Right atrium auricular region (tissue), 2 donors: Measurements from ENCODE around the gene FBXW10. TPM values are rescaled to one million over a fixed set of nuclear protein-coding genes. Genes with fewer than 3 reads are reported as not detected.
"Not testable (repeated sequence)": the region's sequence is repeated elsewhere in the genome, so short reads cannot be mapped to it uniquely, and the experiment has no call there.

Source experiments
- DNase-seq: peaks from one replicate; pipeline ENCODE4 v3.0.0-alpha.2; 2019; ENCODE audit warnings: low spot score
- H3K27ac ChIP-seq, 2 donors: fragments of 200-600 bp; sonication (generic); 1 replicate in 1 of 2; 2 replicates in 1 of 2; pipeline ENCODE4 v1.5.1; 2016 to 2019
- H3K27me3 ChIP-seq, 2 donors: fragments of 200-600 bp; sonication (generic); one replicate each; pipeline versions ENCODE4 v1.5.1 to v1.6.0; 2017 to 2019
- H3K36me3 ChIP-seq: fragments of 200-600 bp; sonication (generic); one replicate; pipeline ENCODE4 v1.5.1; 2016
- H3K4me1 ChIP-seq, 2 donors: fragments of 200-600 bp; sonication (generic); one replicate each; pipeline versions ENCODE4 v1.5.1 to v1.6.0; 2017 to 2019
- H3K4me3 ChIP-seq, 2 donors: fragments of 200-600 bp; sonication (generic); 1 replicate in 1 of 2; 2 replicates in 1 of 2; pipeline ENCODE4 v1.5.1; 2017 to 2019; ENCODE audit warnings: mild to moderate bottlenecking in 1 of 2, moderate library complexity in 1 of 2
- H3K9me3 ChIP-seq, 2 donors: fragments of 200-600 bp; sonication (generic); one replicate each; pipeline ENCODE4 v1.5.1; 2019
- total RNA-seq, 2 donors: library from RNA; depleted of rRNA; stranded (reverse); fragments of >200 nt; gene quantifications; one replicate each; pipeline ENCODE4 v1.1.0, GENCODE V29; 2016
- TF ChIP-seq, protein P1 (sequence below), 2 donors: fragments of 200-600 bp; sonication (generic); IDR thresholded peaks; one replicate each; pipeline ENCODE4 v1.5.1; 2019; ENCODE audit warnings: antibody characterized with exemption in 2 of 2

The FBXW10 gene
- total RNA-seq, 2 donors from 2014 or later = not detected

DNA sequence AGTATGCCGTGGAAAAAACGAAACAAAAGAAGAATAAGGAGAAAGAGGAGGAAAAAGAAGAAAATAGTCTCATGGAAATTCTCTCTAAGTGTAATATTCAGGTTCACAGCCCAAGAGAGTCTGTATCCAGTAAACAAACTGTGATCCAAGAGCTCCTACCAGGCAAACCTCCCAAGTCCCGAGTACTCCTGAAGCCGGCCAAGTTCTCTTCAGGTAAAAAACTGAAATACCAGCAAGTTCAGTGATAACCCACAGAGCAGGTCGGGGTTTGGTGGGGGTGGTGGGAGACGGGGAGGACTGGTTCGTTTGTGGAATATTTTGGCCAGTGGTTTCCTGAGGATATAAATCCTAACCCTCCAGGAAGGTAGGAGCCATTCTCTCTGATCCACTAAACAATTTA lies 28.6 kb downstream of the FBXW10 start:
- no peaks in the 10 kb centered on the region for H3K36me3 ChIP-seq
- H3K27ac ChIP-seq = no peak overlapping the region
- DNase-seq = no peak
- TF ChIP-seq, protein P1, sequence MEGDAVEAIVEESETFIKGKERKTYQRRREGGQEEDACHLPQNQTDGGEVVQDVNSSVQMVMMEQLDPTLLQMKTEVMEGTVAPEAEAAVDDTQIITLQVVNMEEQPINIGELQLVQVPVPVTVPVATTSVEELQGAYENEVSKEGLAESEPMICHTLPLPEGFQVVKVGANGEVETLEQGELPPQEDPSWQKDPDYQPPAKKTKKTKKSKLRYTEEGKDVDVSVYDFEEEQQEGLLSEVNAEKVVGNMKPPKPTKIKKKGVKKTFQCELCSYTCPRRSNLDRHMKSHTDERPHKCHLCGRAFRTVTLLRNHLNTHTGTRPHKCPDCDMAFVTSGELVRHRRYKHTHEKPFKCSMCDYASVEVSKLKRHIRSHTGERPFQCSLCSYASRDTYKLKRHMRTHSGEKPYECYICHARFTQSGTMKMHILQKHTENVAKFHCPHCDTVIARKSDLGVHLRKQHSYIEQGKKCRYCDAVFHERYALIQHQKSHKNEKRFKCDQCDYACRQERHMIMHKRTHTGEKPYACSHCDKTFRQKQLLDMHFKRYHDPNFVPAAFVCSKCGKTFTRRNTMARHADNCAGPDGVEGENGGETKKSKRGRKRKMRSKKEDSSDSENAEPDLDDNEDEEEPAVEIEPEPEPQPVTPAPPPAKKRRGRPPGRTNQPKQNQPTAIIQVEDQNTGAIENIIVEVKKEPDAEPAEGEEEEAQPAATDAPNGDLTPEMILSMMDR (IDR thresholded peaks at IDR 0.05) = no peak
- no peak overlapping the region for H3K4me3 ChIP-seq
- H3K27me3 ChIP-seq = no peaks in the 10 kb centered on the region
- no peaks in the 10 kb centered on the region for H3K9me3 ChIP-seq
- no peaks in the 10 kb centered on the region for H3K4me1 ChIP-seq

DNA sequence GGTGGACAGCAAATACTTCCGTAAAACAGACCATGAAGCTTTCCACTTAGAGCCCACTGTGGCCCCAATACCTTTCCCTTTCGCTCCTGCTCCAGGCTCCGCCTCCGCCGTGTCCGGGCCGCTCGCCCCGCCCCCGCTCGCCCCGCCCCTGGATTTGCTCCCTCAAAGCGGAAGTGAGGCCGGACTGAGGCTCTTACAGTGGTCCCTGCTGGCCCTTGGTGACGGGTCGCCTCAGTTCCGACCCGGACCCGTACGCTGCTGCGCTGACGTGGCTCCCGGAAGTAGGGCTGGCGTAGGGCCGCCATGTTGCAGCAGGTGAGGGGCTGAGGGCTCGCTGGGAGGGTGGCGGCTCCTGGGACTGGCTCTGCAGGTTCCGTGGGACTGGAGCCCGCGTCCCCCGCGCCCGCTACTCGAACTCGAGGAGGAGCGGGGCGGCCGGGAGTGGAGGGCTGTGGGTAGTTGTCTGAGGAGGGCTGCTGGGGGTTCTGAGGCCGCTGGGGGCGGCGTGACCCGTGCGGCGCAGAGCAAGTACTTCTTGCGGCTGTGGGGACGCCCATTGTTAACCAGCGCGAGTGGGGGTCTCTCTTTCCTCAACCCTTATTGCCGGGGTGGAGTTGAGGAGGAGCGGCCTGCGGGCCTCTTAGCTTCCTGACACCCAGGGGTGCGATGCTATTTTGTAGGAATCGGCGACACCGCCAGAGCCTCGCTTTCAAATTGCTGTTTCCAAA lies 37.3 kb downstream of the FBXW10 start, which contains the start of gene TVP23B:
Gene TVP23B, plus strand, starts transcription at position 193 of the 728 bp plus-strand sequence. Its CDS starts 111 bp downstream, at position 304.
- DNase-seq = peak; percentile 98
- Histone ChIP-seq H3K27ac (peak within 1 kb of the TSS; percentile 78 to 83), H3K4me3 (peak within 1 kb of the TSS; percentile 48 to 68)
- H3K9me3 ChIP-seq, H3K36me3 ChIP-seq, H3K27me3 ChIP-seq, H3K4me1 ChIP-seq: not testable (repeated sequence)

DNA sequence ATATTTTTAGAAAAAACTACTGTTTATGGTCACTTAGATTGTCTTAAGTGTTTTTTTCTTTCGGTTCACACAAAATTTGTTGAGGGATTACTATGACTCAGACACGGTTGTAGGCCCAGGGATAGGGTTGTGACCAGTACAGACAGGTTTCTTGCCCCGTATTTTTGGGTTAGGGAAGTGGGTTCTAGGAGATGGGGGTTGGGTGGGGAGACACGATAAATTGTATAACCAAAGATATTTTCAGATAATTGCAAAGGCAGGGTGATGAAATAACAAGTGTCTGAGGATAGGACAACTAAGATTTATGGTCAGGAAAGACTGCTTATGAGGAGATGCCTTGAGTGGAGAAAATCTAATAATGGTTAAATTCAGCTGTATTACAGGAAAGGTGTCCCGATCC lies 38.0 kb downstream of the FBXW10 start:
- H3K4me1 ChIP-seq, H3K9me3 ChIP-seq, H3K36me3 ChIP-seq, DNase-seq, H3K27me3 ChIP-seq: not testable (repeated sequence)
- Histone ChIP-seq H3K4me3 (peak overlapping the region; percentile 48 to 68), H3K27ac (peak overlapping the region in 1 of 2 donors; percentile 78)

DNA sequence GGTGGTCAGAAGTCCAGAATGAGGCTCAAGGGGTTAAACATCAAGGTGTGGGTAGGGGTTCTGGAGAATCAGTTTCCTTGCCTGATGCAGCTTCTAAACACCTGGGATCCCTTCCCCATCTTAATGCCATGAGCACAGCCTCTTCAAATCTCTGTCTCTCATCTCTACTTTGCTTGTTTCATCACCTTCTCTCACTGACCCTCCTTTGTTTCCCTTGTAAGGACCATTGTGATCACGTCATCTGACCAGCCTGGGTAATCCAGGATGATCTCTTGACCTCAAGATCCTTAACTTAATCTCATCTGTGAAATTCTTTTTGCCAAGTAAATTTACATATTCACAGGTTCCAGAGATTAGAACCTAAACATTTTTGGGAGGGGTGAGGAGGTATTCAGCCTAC lies 42.1 kb downstream of the FBXW10 start:
- not testable (repeated sequence) for H3K4me1 ChIP-seq, H3K27ac ChIP-seq, H3K36me3 ChIP-seq, H3K9me3 ChIP-seq, DNase-seq, H3K27me3 ChIP-seq, H3K4me3 ChIP-seq

DNA sequence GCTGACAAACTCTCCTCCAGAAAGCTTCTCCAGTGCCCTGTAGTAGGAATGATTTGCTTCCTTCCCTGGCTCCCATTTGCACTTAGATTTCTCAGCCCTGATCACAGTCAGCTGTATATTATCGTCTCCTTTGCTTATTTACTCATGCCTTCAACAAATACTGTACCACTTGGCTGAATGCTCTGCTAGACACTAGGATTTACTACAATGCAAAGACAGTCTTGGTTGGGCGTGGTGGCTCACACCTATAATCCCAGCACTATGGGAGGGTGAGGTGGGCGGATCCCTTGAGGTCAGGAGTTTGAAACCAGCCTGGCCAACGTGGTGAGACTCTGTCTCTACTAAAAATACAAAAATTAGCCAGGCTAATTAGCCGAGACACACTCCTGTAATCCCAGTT lies 43.0 kb downstream of the FBXW10 start:
- H3K4me1 ChIP-seq, H3K27ac ChIP-seq, H3K4me3 ChIP-seq, H3K36me3 ChIP-seq, H3K27me3 ChIP-seq, H3K9me3 ChIP-seq, DNase-seq: not testable (repeated sequence)

DNA sequence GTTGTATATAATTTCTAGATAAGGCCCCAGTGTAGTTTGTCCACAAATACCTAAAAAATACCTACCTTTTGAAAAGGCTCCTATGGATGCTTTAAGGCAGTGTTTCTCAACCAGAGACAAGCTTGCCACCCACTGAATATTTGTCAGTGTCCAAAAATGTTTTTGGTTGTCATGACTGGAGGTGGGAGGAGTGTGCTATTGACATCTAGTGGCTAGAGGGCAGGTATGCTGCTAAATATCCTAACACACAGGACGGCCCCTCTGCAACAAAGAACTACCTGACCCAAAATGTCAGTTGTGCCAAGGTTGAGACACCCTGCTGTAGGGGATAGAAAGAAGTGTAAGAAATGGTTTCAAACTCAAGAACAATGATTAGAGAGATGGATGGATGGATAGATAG lies 47.5 kb downstream of the FBXW10 start:
- not testable (repeated sequence) for H3K4me1 ChIP-seq, H3K27me3 ChIP-seq, H3K36me3 ChIP-seq, H3K4me3 ChIP-seq, DNase-seq, H3K9me3 ChIP-seq, H3K27ac ChIP-seq

DNA sequence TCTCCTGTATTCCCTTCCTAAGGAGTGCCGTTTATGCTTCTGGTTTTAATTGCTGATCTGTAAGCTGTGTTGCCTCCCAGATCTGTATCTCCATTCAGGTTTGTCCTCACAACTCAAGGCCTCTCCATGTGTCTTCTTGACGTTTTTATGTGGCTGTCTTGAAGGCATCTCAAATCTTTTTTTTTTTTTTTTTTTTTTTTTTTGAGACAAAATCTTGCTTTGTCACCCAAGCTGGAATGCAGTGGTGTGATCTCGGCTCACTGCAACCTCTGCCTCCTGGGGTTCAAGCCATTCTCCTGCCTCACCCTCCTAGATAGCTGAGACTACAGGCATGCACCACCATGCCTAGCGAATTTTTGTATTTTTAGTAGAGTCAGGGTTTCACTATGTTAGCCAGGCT lies 51.0 kb downstream of the FBXW10 start:
- not testable (repeated sequence) for H3K27ac ChIP-seq, DNase-seq, H3K9me3 ChIP-seq, H3K4me3 ChIP-seq, H3K4me1 ChIP-seq, H3K27me3 ChIP-seq
- H3K36me3 ChIP-seq = peaks cover 17% of the 10 kb centered on the region

DNA sequence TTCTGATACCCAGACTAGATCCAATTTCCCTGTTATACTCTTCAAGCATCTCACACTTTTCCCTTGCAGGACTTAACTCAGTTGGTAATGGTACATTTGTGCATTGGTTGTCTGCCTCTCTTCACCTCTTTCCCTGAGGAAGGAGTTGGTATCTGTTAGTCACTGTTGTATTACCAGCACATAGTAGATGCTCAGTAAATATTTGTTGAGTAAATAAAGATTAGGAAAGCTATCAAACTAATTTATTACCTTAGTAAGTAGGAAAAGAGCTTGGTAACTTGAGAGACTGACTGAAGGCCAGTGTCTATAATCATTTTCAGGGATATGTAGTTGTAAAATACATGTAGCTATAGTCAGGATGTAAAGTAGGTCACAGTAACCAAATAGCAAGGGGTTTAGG lies 53.0 kb downstream of the FBXW10 start:
- peaks cover 25% of the 10 kb centered on the region for H3K36me3 ChIP-seq
- H3K9me3 ChIP-seq, H3K4me3 ChIP-seq, H3K27ac ChIP-seq, H3K27me3 ChIP-seq, DNase-seq, H3K4me1 ChIP-seq: not testable (repeated sequence)

DNA sequence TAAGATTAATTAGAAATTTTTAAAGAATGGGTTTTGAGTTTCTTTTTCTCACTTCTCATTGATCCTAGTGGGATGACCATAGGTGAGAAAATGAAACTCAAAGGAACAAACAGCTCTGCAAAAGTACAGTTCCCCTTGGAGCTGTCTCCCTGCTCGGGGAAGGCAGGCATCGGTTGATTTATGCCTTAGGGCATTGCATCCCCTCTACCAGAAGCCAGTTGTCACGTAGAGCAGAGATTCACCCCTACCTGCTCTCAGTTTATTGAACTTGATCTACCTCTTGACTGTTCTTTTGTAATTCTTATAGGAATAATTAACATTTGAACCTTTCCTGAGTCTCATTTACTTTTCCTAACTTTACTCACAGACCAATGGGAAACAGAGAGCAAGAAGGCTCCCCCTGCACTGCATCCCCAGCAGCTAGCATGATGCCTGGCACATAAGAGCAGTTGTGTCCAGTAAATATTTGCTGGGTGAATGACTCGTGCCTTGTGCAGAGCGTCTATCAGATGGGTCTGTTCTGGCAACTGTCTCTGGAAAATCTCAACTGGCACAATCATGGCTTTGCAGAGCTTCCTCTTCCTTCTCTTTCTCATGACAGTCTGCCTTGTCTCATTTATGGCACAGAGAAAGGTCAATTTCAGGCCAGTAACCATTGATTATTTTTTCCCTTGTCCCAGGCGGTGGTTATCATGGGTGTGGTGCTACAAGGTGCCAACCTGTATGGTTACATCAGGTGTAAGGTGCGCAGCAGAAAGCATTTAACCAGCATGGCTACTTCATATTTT lies 59.8 kb downstream of the FBXW10 start:
- not testable (repeated sequence) for H3K9me3 ChIP-seq, H3K4me3 ChIP-seq, DNase-seq, H3K4me1 ChIP-seq, H3K27ac ChIP-seq, H3K27me3 ChIP-seq
- H3K36me3 ChIP-seq = peaks cover 36% of the 10 kb centered on the region

DNA sequence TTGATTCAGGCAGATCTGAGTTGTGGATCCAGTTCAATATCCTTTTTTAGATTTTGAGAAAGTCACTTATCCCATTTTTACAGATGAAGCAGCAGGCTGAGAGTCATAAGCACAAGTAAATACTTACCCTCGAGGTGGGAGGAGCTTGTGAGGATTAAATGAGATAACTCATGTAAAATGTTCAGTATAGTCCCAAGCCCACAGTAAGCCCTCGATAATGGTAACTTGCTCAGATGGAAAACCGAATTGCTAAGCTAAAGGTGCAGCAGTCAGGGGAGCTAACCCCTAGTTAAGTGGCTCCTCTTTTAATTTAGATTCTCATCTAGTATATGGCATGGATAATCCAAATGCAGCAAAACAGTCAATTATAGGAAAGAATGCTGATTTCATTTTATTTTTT lies 72.1 kb downstream of the FBXW10 start:
- not testable (repeated sequence) for H3K4me3 ChIP-seq, H3K27ac ChIP-seq

More for the DNA sequence above, 72.1 kb downstream of the FBXW10 start:
- not testable (repeated sequence) for H3K4me1 ChIP-seq, DNase-seq, H3K27me3 ChIP-seq, H3K9me3 ChIP-seq, H3K36me3 ChIP-seq
